Measurements from ENCODE around the gene RALBP1. TPM values are rescaled to one million over a fixed set of nuclear protein-coding genes. Genes with fewer than 3 reads are reported as not detected.
A peak's percentile ranks its signal among the peaks of the same experiment; 100 is the strongest.
"Not testable (repeated sequence)": the region's sequence is repeated elsewhere in the genome, so short reads cannot be mapped to it uniquely, and the experiment has no call there.

Gene RALBP1
- total and polyA plus RNA-seq, 2 of the 8 experiments (the other 6 are each of a cell fraction or from before 2014, with no cell fraction given) = 40.3 to 67.8 TPM

- TF ChIP-seq, protein P1, sequence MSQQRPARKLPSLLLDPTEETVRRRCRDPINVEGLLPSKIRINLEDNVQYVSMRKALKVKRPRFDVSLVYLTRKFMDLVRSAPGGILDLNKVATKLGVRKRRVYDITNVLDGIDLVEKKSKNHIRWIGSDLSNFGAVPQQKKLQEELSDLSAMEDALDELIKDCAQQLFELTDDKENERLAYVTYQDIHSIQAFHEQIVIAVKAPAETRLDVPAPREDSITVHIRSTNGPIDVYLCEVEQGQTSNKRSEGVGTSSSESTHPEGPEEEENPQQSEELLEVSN (IDR thresholded peaks at IDR 0.05) = 0 out of 2 replicates have a peak, but pooled peaks have one; percentile 19
- TF ChIP-seq RNF2 (IDR thresholded peaks at IDR 0.05; ENCODE audit: borderline replicate concordance, low read depth, low read length, missing control alignments, poor library complexity, severe bottlenecking) = no peak
Measured at GRCh38 chr18:9475643-9476591, 604 bp downstream of the RALBP1 start (continued).

DNA sequence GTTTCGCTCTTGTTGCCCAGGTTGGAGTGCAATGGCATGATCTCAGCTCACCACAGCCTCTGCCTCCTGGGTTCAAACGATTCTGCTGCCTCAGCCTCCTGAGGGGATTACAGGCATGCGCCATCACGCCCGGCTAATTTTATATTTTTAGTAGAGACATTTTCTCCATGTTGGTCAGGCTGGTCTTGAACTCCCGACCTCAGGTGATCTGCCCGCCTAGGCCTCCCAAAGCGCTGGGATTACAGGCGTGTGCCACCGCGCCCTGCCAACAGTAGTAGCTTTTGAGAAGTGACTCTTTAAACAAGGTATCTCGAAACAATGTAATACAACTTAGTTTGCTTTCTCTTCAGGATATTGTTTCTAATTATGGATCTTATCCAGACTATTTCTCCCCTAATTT, 1.6 kb downstream of the RALBP1 start:
- H3K18ac ChIP-seq (ENCODE audit: extremely low read depth, low read length); H3K4me1 ChIP-seq (replicated peaks in 1 of 4; ENCODE audit: control insufficient read depth in 3 of 4, insufficient read depth in 4 of 4, low read length in 3 of 4); H2BK5ac ChIP-seq (ENCODE audit: low read depth, low read length); H2BK20ac ChIP-seq (ENCODE audit: low read length); H3K4ac ChIP-seq (replicated peaks; ENCODE audit: insufficient read length, low read depth, low read length); H3K36me3 ChIP-seq (ENCODE audit: control insufficient read depth in 2 of 4, insufficient read depth in 4 of 4, low read length in 3 of 4); H3K9ac ChIP-seq (replicated peaks in 1 of 4; ENCODE audit: extremely low read depth in 1 of 4, low read depth in 3 of 4, low read length in 3 of 4); FAIRE-seq; H2BK120ac ChIP-seq (replicated peaks; ENCODE audit: low read depth, low read length); H3K23me2 ChIP-seq (ENCODE audit: low read depth, low read length); H3K27me3 ChIP-seq (replicated peaks in 1 of 4; ENCODE audit: control insufficient read depth in 3 of 4, extremely low read depth in 1 of 4, insufficient read depth in 3 of 4, low read length in 3 of 4); H4K5ac ChIP-seq (ENCODE audit: insufficient read length, low read depth, low read length); H2AK5ac ChIP-seq (ENCODE audit: low read depth, low read length); DNase-seq (ENCODE audit: low read depth in 1 of 2, low spot score in 2 of 2); H2AFZ ChIP-seq (ENCODE audit: low read length); H3K14ac ChIP-seq (ENCODE audit: insufficient read length); H3K9me3 ChIP-seq (ENCODE audit: insufficient read depth in 2 of 2, low read depth in 1 of 2, low read length in 1 of 2); H4K91ac ChIP-seq (replicated peaks; ENCODE audit: insufficient read length, low read length); H4K20me1 ChIP-seq (replicated peaks in 1 of 2; ENCODE audit: control insufficient read depth in 1 of 2, insufficient read depth in 2 of 2, low read length in 2 of 2); H3K23ac ChIP-seq (ENCODE audit: insufficient read length); H3K79me1 ChIP-seq (ENCODE audit: low read depth, low read length); H2BK15ac ChIP-seq (ENCODE audit: low read length); H4K8ac ChIP-seq (ENCODE audit: extremely low read depth, insufficient read depth, low read length); H3K56ac ChIP-seq (replicated peaks; ENCODE audit: insufficient read length, low read depth, low read length); H3K27ac ChIP-seq (ENCODE audit: low read depth, low read length): not testable (repeated sequence)
- Histone ChIP-seq H3K79me2 (ENCODE audit: control insufficient read depth in 1 of 2, insufficient read depth in 2 of 2, low read length in 2 of 2) (peaks cover 4 to 61% of the 10 kb centered on the region in 2 experiments; a peak in 3 of 4 replicates), H2BK12ac (ENCODE audit: low read depth, low read length) (0 out of 2 replicates have a peak overlapping the region, but pooled peaks have one; percentile 20), H3K4me3 (ENCODE audit: extremely low read depth in 1 of 4, insufficient read depth in 2 of 4, low read depth in 3 of 4, low read length in 4 of 4) (peak overlapping the region in 1 of 4 experiments; percentile 70; a peak in 1 of 8 replicates), H3K4me2 (ENCODE audit: insufficient read depth in 1 of 2, low read depth in 2 of 2, low read length in 2 of 2) (peak overlapping the region in 1 of 2 experiments; percentile 79; a peak in 2 of 4 replicates)
- CTCF ChIA-PET (ENCODE audit: partially characterized antibody) = interaction anchor here (0.6 to 1.7 kb wide), 2 partner anchors 40 to 56 kb away, joined by 3 to 12 read pairs; no protein-coding TSS in a partner anchor
- 95% methylated on average over 12 of the region's 12 CpGs; no CpG with 5 or more reads in 1 of the 2 experiments for WGBS, 2 experiments (ENCODE audit: extremely low coverage in 1 of 2, insufficient coverage in 1 of 2, insufficient read length in 1 of 2, insufficient replicate concordance in 2 of 2, low coverage in 1 of 2, low lambda C conversion rate in 2 of 2, missing lambda C conversion rate in 1 of 2)
- POLR2A ChIA-PET (ENCODE audit: partially characterized antibody) = interaction anchor here (0.7 to 1.1 kb wide), 2 partner anchors 12 to 29 kb away, joined by 3 read pairs; no protein-coding TSS in a partner anchor

All from H1 (cell line).